ENCODE measurements around the gene DNAH14.

DNA sequence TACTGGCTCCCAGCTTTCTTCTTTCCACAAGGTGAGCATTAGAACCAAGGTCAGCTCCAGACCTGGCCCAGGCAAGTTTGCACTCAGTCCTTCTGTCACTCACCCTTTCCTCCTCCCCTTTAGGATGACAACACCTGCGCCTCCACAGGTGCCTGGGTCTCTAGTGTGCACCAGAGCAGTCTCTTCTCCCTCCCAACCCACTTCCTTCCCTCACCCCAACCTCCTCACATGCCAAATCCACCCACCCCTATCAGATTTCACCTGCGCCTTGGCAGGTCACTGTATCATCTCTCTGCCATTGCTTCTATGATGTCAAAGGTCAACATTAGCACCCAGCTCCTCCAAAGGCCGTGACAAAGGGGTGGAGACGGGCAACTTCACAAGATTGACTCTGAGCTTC lies 460.4 kb downstream of the DNAH14 start:
- TF ChIP-seq EP300 (IDR thresholded peaks at IDR 0.05) (no peak), SREBF2 (IDR thresholded peaks at IDR 0.05) (no peak), KDM1A (IDR thresholded peaks at IDR 0.05; ENCODE audit: low read depth) (no peak), POLR2A (IDR thresholded peaks at IDR 0.05; ENCODE audit: low read length) (no peak), PHF8 (IDR thresholded peaks at IDR 0.05; ENCODE audit: borderline replicate concordance, low read depth) (no peak), POLR2AphosphoS2 (conservative IDR thresholded peaks at IDR 0.05; ENCODE audit: low read length) (no peak), NPAS2 (CRISPR knock-in tag; IDR thresholded peaks at IDR 0.05; ENCODE audit: borderline replicate concordance) (no peak), MYC (IDR thresholded peaks at IDR 0.05; ENCODE audit: borderline replicate concordance, low read length) (no peak), EHF (CRISPR knock-in tag; IDR thresholded peaks at IDR 0.05) (no peak), CEBPB (IDR thresholded peaks at IDR 0.05) (no peak)
- TF ChIP-seq, protein P1, sequence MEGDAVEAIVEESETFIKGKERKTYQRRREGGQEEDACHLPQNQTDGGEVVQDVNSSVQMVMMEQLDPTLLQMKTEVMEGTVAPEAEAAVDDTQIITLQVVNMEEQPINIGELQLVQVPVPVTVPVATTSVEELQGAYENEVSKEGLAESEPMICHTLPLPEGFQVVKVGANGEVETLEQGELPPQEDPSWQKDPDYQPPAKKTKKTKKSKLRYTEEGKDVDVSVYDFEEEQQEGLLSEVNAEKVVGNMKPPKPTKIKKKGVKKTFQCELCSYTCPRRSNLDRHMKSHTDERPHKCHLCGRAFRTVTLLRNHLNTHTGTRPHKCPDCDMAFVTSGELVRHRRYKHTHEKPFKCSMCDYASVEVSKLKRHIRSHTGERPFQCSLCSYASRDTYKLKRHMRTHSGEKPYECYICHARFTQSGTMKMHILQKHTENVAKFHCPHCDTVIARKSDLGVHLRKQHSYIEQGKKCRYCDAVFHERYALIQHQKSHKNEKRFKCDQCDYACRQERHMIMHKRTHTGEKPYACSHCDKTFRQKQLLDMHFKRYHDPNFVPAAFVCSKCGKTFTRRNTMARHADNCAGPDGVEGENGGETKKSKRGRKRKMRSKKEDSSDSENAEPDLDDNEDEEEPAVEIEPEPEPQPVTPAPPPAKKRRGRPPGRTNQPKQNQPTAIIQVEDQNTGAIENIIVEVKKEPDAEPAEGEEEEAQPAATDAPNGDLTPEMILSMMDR (IDR thresholded peaks at IDR 0.05) = no peak
- TF ChIP-seq, protein P2, sequence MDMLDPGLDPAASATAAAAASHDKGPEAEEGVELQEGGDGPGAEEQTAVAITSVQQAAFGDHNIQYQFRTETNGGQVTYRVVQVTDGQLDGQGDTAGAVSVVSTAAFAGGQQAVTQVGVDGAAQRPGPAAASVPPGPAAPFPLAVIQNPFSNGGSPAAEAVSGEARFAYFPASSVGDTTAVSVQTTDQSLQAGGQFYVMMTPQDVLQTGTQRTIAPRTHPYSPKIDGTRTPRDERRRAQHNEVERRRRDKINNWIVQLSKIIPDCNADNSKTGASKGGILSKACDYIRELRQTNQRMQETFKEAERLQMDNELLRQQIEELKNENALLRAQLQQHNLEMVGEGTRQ (IDR thresholded peaks at IDR 0.05) = no peak
- TF ChIP-seq, protein P3, sequence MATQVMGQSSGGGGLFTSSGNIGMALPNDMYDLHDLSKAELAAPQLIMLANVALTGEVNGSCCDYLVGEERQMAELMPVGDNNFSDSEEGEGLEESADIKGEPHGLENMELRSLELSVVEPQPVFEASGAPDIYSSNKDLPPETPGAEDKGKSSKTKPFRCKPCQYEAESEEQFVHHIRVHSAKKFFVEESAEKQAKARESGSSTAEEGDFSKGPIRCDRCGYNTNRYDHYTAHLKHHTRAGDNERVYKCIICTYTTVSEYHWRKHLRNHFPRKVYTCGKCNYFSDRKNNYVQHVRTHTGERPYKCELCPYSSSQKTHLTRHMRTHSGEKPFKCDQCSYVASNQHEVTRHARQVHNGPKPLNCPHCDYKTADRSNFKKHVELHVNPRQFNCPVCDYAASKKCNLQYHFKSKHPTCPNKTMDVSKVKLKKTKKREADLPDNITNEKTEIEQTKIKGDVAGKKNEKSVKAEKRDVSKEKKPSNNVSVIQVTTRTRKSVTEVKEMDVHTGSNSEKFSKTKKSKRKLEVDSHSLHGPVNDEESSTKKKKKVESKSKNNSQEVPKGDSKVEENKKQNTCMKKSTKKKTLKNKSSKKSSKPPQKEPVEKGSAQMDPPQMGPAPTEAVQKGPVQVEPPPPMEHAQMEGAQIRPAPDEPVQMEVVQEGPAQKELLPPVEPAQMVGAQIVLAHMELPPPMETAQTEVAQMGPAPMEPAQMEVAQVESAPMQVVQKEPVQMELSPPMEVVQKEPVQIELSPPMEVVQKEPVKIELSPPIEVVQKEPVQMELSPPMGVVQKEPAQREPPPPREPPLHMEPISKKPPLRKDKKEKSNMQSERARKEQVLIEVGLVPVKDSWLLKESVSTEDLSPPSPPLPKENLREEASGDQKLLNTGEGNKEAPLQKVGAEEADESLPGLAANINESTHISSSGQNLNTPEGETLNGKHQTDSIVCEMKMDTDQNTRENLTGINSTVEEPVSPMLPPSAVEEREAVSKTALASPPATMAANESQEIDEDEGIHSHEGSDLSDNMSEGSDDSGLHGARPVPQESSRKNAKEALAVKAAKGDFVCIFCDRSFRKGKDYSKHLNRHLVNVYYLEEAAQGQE (IDR thresholded peaks at IDR 0.05) = no peak

Data from A549 (cell line).